ENCODE results near the gene CWC15.
"Not testable (repeated sequence)": the region's sequence is repeated elsewhere in the genome, so short reads cannot be mapped to it uniquely, and the experiment has no call there.

CWC15 gene

DNA sequence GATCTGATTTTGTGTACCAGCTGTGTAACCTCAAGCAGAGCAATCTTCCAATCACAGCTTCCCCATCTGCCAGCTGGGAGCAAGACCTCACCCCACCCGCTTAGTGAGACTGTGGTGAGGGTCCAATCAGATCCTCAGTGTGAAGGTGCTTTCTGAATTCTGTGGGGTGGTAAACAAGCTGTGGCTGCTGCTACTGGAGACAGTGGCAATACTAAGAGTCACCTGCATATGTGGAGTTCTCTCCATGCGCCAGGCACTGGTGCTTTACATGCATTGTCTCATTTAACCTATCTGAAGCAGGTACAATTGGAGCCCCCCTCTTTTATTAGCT is 50.4 kb downstream of the CWC15 start:
- no peaks in the 10 kb centered on the region for H3K9me3 ChIP-seq
- H3K4me3 ChIP-seq = no peak overlapping the region
- no peaks in the 10 kb centered on the region for H3K4me1 ChIP-seq
- DNase-seq (ENCODE audit: low spot score in 2 of 2) = no peak
- no peaks in the 10 kb centered on the region for H3K36me3 ChIP-seq (replicated peaks)
- H3K27me3 ChIP-seq (ENCODE audit: low read depth) = no peaks in the 10 kb centered on the region
- in situ Hi-C loops (cut with MboI; ENCODE audit: low sequenced_read_pairs) = no loop called here

DNA sequence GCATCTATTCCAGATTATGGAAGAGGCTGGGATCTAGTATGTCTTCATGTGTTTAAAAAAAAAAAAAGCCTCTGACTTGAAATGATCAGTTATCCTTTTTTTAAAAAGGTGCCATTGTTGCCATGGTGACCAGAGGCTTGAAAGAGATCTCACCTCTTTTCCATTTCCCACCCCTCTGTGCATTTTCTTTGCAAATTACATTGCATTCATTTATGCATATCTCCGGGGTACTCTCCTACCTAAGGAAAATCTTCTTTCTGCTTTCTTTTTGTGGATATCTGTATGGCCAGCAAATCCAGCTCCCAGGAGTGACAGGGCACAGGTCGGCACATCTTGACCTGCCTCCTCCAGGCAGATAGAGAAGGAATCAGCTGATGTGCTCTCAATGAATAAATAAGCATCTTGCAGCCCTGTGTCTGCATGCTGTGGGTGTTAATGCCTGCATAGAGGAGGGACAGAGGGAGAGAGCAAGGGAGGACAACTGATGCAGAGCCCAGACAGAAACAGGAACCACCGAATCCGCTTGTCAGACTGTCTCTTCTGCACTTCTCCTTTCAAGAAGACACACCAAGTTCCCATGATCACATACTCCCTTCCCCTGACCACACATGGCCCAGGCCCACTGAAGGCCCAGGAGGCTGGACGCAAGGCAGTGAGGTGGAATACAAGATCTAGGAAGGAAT is 50.9 kb downstream of the CWC15 start:
- H3K9me3 ChIP-seq = no peaks in the 10 kb centered on the region
- H3K4me1 ChIP-seq = no peaks in the 10 kb centered on the region
- no peaks in the 10 kb centered on the region for H3K27me3 ChIP-seq (ENCODE audit: low read depth)
- no peak overlapping the region for H3K4me3 ChIP-seq
- DNase-seq (ENCODE audit: low spot score in 2 of 2) = no peak
- in situ Hi-C loops (cut with MboI; ENCODE audit: low sequenced_read_pairs) = no loop called here
- no peaks in the 10 kb centered on the region for H3K36me3 ChIP-seq (replicated peaks)

DNA sequence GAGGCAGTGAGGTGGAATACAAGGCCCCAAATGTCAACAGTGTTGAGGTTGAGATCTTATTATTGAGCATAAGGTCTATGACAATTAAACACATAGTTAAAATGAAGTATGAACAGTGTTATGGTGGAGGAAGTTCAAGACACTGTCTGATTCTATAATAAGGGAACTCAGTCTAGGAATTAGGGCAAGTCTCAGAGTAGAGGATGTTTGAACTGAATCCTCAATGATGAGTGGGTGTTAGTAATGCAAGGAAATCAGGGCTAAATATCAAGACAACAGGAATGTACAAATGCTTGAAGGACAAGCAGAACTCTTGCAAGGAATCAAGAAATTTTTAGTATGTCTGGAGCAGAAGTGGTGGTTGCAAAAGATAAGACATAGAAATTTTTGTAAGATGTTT is 53.0 kb downstream of the CWC15 start:
- in situ Hi-C loops (cut with MboI; ENCODE audit: low sequenced_read_pairs) = no loop called here
- Histone ChIP-seq H3K4me1 (no peaks in the 10 kb centered on the region), H3K36me3 (replicated peaks) (no peaks in the 10 kb centered on the region)

DNA sequence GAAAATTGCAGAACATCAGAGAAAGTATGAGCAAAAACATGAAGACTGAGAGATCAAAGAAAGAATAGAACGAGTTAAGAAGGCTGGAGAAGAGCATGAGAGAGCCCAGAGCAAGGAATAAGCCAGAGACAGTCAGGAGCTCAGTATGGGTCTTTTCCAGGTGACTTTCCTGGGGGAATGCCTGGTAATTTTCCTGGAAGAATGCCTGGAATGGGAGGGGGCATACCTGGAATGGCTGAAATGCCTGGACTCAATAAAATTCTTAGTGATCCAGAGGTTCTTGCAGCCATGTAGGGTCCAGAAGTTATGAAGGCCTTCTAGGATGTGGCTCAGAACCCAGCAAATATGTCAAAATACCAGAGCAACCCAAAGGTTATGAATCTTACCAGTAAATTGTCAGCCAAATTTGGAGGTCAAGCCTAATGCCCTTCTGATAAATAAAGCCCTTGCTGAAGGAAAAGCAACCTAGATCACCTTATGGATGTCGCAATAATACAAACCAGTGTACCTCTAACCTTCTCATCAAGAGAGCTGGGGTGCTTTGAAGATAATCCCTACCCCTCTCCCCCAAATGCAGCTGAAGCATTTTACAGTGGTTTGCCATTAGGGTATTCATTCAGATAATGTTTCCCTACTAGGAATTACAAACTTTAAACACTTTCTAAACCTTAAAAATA is 59.5 kb downstream of the CWC15 start:
- DNase-seq (ENCODE audit: low spot score in 2 of 2); H3K9me3 ChIP-seq; H3K4me3 ChIP-seq; H3K27me3 ChIP-seq (ENCODE audit: low read depth); H3K36me3 ChIP-seq (replicated peaks); in situ Hi-C loops (cut with MboI; ENCODE audit: low sequenced_read_pairs); H3K4me1 ChIP-seq: not testable (repeated sequence)

More for the DNA sequence above, 53.0 kb downstream of the CWC15 start:
- Histone ChIP-seq H3K4me3 (no peak overlapping the region), H3K9me3 (no peaks in the 10 kb centered on the region), H3K27me3 (ENCODE audit: low read depth) (no peaks in the 10 kb centered on the region)
- no peak for DNase-seq (ENCODE audit: low spot score in 2 of 2)

DNA sequence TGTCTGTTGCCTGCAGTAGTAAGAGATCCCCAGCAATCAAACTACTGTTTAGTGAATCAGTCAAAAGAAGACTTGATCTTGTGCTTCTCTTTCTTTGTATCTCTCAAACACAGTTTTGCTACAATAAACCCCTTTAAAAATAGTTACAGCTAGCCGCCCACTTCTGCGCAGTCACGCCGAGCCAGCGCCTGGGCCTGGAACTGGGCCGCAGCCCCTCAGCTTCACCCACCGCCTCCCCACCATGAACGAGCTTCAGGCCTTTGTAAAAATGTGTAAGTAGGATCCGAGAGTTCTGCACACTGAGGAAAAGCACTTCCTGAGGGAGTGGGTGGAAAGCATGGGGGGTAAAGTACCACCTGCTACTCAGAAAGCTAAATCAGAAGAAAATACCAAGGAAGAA is 60.5 kb downstream of the CWC15 start:
- Histone ChIP-seq H3K9me3 (no peaks in the 10 kb centered on the region), H3K36me3 (replicated peaks) (no peaks in the 10 kb centered on the region), H3K4me1 (no peaks in the 10 kb centered on the region), H3K4me3 (no peak overlapping the region), H3K27me3 (ENCODE audit: low read depth) (no peaks in the 10 kb centered on the region)
- no peak for DNase-seq (ENCODE audit: low spot score in 2 of 2)
- in situ Hi-C loops (cut with MboI; ENCODE audit: low sequenced_read_pairs) = no loop called here
